Measurements from ENCODE around the gene ENOX2. TPM values are rescaled to one million over a fixed set of nuclear protein-coding genes. Genes with fewer than 3 reads are reported as not detected.
"Not testable (repeated sequence)": the region's sequence is repeated elsewhere in the genome, so short reads cannot be mapped to it uniquely, and the experiment has no call there.

The ENOX2 gene
- total RNA-seq, 2 experiments from 2014 or later = 9.6 to 12.0 TPM

- no peak overlapping the region for H3K27ac Mint-ChIP-seq
- no peak overlapping the region for H3K4me3 Mint-ChIP-seq
- peaks cover 2% of the 10 kb centered on the region for H3K9me3 Mint-ChIP-seq
- no peak for TF ChIP-seq CTCF (IDR thresholded peaks at IDR 0.05)
- H3K27me3 Mint-ChIP-seq = no peaks in the 10 kb centered on the region
- intact Hi-C loops (cut with micrococcal nuclease) = no loop called here
- ATAC-seq (no peak), DNase-seq (no peak)
- CTCF ChIA-PET = no interaction called here
- H3K36me3 Mint-ChIP-seq (ENCODE audit: low read depth) = no peaks in the 10 kb centered on the region
- POLR2A ChIA-PET = no interaction called here
- H3K4me1 Mint-ChIP-seq (ENCODE audit: low read depth) = no peaks in the 10 kb centered on the region
Observed at GRCh38 chrX:130793975-130794374, 109.0 kb downstream of the ENOX2 start.

GRCh38 chrX:130791870-130792269 is 111.1 kb downstream of the ENOX2 start:
- H3K27ac Mint-ChIP-seq; H3K36me3 Mint-ChIP-seq (ENCODE audit: low read depth); DNase-seq; POLR2A ChIA-PET; intact Hi-C loops (cut with micrococcal nuclease); H3K9me3 Mint-ChIP-seq; H3K4me3 Mint-ChIP-seq; H3K27me3 Mint-ChIP-seq; ATAC-seq; CTCF ChIA-PET; H3K4me1 Mint-ChIP-seq (ENCODE audit: low read depth): not testable (repeated sequence)

GRCh38 chrX:130789793-130790192 is 113.2 kb downstream of the ENOX2 start:
- no peak for TF ChIP-seq CTCF (IDR thresholded peaks at IDR 0.05)
- ChIA-PET POLR2A (no interaction called here), CTCF (no interaction called here)
- Mint-ChIP-seq H3K27me3 (no peaks in the 10 kb centered on the region), H3K27ac (no peak overlapping the region), H3K9me3 (peaks cover 2% of the 10 kb centered on the region), H3K4me1 (ENCODE audit: low read depth) (no peaks in the 10 kb centered on the region), H3K36me3 (ENCODE audit: low read depth) (no peaks in the 10 kb centered on the region), H3K4me3 (no peak overlapping the region)
- DNase-seq (no peak), ATAC-seq (no peak)
- intact Hi-C loops (cut with micrococcal nuclease) = no loop called here

GRCh38 chrX:130788786-130789581 is 114.0 kb downstream of the ENOX2 start:
- no peaks in the 10 kb centered on the region for H3K27me3 Mint-ChIP-seq

GRCh38 chrX:130786030-130786429 is 117.0 kb downstream of the ENOX2 start:
- Mint-ChIP-seq H3K4me3 (no peak overlapping the region), H3K4me1 (ENCODE audit: low read depth) (no peaks in the 10 kb centered on the region), H3K36me3 (ENCODE audit: low read depth) (no peaks in the 10 kb centered on the region), H3K27me3 (no peaks in the 10 kb centered on the region), H3K9me3 (no peaks in the 10 kb centered on the region), H3K27ac (no peak overlapping the region)
- CTCF ChIA-PET = no interaction called here
- TF ChIP-seq CTCF (IDR thresholded peaks at IDR 0.05) = no peak
- DNase-seq (no peak), ATAC-seq (no peak)
- intact Hi-C loops (cut with micrococcal nuclease) = no loop called here
- POLR2A ChIA-PET = no interaction called here

More at GRCh38 chrX:130788786-130789581, 114.0 kb downstream of the ENOX2 start:
- ChIA-PET CTCF (no interaction called here), POLR2A (no interaction called here)
- no peak for TF ChIP-seq CTCF (IDR thresholded peaks at IDR 0.05)
- Mint-ChIP-seq H3K4me3 (no peak overlapping the region), H3K27ac (no peak overlapping the region), H3K9me3 (peaks cover 2% of the 10 kb centered on the region), H3K4me1 (ENCODE audit: low read depth) (no peaks in the 10 kb centered on the region), H3K36me3 (ENCODE audit: low read depth) (no peaks in the 10 kb centered on the region)
- no peak for DNase-seq
- no peak for ATAC-seq
- intact Hi-C loops (cut with micrococcal nuclease) = no loop called here

All from activated CD8-positive, alpha-beta T cell treated with anti-CD3 and anti-CD28 coated beads for 36 hours (primary cell).